HTERT RPE-1 (cell line): ENCODE measurements around the gene LRP1B.
"Not testable (repeated sequence)": the region's sequence is repeated elsewhere in the genome, so short reads cannot be mapped to it uniquely, and the experiment has no call there.

Source experiments
- in situ Hi-C: fragments of 300-500 bp; cut with MboI; formaldehyde crosslinking; loops from 4 replicates; pipeline ENCODE4 v1.14.3; 2020; ENCODE audit warnings: low sequenced_read_pairs

LRP1B gene

DNA sequence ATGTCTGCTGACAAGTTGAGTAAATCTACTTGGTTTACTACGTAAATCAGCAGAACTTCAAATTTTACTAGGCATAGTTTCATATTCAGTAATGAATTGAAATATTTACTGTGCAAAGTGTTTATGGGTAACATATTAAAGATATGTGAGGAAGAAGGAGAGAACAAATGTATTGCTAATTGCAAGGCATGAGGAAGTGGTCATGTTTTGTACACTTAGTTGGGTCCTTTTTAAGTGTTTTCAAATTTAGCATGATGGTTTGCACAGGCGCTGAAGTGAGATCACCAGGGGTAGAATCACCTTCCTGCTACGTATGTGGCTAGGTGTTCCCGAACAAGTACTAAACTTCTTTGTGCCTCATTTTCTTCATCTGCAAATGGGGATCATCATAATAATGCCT is 1534.4 kb downstream of the LRP1B start:
- in situ Hi-C loops: no loop called here

DNA sequence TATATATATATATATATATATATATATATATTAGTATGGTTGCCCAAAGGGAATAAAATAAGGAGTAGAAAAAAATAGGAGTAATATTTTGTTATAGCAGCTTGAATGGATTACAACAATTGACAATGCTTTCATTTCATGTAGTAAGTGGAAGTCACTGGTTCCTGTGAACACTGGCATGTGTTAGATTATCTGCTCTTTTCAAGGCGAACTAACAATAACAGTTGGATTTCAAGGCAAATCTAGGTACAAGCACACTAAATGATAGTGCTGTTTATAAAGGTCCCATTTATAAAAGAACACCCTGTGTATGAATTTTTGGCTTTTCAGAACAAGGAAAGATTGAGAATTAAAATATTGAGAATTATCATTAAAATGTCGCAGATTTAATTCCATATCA is 1535.7 kb downstream of the LRP1B start:
- in situ Hi-C loops: no loop called here

DNA sequence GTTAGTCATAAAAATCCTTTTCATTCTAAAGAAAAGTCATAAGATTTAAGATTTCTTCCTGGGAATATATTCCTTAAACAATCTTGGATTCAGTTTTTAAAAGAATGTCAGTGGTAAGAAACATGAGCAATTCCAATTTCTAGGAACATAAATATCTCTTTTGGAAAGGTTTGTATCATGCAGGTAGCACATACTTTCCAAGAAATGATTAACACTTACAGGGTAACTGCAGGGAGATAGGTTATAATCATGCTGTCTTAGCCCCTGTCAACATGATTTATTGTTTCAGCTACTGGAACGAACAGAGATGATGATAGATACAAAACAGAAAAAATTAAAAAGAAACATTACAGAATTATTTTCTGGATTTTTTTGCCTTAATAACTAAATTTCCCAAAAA is 1537.7 kb downstream of the LRP1B start:
- in situ Hi-C loops: no loop called here

DNA sequence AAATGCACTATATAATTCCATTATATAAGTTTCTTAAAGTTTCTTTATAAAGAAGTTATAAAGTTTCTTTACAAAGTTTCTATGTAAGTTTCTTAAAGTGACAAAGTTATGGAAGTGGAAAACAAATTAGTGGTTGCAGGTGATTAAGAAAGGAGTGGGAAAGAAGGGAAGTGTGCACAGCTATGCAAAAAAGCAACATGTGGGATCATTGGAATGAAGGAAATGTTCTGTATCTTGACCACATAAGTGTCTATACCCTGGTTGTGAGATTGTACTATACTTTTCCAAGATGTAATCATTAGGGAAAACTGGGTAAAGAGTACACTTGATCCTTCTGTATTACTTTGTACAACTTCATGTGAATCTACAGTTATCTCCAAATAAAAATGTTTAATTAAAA is 1541.1 kb downstream of the LRP1B start:
- in situ Hi-C loops: no loop called here

DNA sequence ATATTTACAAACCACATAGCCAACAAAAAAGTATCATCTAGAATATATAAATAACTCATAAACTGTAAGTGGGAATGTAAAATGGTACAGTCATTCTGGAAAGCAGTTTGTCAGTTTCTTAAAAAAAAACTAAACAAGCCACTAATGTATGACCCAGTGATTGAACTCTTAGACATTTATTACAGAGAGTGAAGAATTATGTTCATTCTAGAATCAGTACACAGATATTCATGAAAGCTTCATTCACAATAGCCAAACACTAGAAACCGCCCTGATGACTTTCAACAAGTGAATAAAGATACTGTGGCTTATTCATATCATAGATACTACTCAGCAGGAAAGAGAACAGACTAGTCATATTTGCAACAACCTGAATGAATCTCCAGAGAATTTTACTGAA is 1541.5 kb downstream of the LRP1B start:
- in situ Hi-C loops: no loop called here

DNA sequence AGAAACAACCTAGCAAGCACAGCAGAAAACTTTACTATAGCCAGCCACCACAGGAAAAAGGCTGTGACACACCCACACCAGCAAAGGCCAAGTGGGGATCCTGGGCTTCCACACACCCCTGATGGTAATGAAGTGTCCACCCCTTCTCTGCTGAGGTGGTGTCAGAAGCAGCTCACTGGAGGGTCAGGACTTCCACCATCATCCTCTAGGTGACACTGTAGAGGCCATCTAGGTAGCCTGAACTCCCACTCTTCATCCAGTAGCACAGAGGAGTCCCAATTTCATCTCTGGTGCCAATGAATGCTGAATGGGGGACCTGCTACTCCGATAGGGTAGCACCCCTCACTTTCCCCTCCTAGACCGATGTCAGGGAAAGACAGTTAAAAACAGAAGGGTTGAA is 1544.4 kb downstream of the LRP1B start:
- in situ Hi-C loops: no loop called here

DNA sequence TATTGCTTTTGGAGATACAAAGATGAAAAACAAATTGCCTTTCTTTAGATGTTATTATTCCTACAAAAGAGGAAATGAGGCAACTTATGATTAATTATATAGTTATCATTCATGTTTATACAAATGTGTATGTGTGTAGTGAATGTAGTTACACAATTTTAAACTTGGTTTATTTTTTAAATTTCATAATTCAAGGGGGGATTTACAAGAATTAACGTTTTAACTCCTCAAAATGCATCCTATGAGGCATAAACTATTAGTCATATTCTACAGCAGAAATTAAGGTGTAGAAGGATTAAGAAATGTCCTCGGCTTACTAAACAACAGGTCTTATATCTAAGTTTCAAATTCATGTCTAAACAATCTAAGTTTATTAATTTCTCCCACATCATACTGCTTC is 1545.8 kb downstream of the LRP1B start:
- in situ Hi-C loops: no loop called here

DNA sequence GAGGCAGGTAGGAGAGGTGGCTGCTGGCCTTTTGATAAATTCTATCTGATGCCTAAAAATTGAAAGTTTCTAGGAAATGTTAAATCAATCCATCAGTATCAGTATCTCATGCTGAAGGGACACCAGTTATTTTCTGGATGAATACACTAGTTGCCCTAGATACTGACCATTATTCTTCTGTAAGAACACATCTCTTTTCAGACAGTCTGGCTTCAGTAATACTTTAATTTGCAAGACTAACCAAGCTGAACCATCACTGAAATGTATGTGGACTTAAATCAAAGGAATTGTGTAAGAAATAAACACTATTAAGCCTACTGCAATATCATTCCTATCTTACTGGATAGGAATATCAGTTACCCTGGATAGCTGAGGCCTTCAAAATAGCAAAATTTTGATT is 1546.3 kb downstream of the LRP1B start:
- in situ Hi-C loops: no loop called here

DNA sequence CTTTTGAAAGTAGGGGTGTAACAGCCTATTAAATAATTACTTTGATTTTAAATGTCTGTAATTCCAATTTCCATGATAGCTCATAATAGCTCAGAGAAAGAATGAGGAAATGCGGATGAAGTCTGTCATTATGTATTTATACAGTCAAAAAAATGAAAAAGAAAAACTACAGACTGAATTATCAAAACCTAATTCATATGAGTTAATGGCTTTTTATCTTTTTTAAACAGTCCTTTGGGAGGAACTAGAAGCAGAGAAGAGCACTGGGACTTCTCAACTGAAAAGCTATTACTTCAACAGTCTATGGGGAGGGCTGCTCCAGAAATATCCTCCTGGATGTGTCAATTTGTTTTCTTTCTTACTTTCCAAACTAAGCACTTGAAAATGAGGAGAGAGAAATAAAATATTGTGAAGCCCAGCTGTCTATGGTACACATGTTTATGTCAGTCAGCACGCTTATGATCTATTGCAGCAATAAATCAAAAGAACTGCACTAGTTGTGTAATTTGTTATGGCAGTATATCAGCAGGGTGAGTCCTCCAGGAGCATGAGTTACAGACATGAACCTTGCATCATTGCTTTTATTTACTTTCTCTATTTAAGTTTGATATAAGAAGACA is 1550.2 kb downstream of the LRP1B start:
- in situ Hi-C loops: no loop called here

DNA sequence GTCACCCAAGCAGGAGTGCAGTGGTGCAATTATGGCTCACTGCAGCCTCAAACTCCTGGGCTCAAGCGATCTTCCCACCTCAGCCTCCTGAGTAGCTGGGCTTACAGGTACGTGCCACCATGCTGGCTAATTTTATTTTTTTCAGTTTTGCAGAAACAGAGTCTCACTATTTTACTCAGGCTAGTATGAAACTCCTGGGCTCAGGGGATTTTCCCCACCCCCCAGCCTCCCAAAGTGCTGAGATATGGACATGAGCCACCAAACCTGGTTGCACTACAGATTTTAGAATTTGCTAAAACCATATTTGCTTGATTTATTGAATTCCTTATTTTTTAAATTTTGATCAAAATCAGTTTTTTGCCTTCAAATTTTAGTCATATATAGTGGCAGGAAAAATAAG is 1553.4 kb downstream of the LRP1B start:
- in situ Hi-C loops: no loop called here

DNA sequence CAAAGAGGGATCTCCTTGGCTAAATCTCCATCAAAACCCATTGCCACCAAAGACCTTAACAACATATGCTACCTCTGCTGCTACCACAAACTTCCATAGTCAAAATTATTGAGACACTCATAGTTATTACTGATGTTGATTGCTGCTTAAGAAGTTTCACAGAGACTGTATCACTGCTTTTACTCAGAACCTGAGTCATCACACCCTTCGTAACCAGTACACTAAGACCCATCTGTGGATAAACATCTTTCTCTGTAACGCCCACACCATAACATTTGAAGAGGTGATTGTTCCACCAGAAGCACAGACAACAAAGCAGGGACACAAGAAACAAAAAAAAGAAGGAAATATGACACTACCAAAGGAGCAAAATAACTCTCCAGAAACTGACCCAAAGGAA is 1563.1 kb downstream of the LRP1B start:
- in situ Hi-C loops: no loop called here

DNA sequence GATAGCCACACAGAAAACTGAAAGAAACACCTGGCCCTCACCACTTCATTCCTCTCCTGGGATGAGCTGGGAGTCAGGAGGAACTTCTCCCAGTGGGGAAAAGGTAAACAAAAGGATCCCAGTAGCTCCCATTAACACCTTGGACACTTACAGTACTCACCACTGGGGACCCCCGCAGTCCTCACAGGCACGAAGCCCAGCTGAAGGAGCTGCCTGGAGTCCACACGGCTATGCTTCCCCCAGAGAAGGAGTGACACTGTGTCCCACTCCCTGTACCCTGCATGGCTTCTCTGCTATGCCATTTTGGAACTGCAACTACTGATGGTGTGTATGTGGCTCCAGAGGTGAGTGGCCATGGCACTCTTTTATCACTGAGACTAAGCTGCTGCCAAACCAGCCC is 1565.1 kb downstream of the LRP1B start:
- in situ Hi-C loops: no loop called here

DNA sequence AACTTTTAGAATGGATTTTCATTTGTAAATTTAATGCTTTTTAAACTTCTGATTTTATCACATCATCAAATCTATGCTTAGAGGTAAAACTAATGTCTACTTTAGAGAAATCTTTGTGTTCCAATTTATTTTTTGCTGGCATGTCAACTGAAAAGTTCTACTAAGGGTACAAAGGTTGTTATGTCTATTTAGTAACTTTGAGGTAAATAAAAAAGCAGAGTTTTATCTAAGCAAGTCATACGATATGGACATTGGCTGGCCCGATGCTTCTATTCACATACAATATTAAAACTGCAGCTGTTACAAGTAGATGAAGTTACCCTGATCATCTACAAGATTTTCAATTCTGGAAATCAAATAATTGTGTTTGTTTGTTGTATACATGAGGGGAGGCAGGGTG is 1575.1 kb downstream of the LRP1B start:
- in situ Hi-C loops: no loop called here

DNA sequence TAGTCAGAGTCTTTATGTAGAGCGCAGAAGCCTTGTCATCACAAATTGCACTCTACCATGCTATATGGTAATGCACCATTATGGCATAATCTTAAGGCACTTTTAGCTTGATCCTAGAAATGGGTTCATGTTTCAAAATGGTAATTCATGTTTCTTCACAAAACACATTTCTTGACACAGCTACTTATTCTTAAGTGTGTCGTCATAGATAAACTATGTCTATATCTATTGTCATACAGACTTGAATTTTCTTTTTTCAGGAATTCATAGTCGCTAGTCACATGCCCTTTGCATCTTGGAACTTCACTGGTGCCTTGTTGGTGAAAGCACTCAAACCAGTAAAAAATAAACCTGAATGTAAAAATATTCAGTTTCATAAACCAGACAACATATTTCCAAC is 1578.2 kb downstream of the LRP1B start:
- in situ Hi-C loops: no loop called here

DNA sequence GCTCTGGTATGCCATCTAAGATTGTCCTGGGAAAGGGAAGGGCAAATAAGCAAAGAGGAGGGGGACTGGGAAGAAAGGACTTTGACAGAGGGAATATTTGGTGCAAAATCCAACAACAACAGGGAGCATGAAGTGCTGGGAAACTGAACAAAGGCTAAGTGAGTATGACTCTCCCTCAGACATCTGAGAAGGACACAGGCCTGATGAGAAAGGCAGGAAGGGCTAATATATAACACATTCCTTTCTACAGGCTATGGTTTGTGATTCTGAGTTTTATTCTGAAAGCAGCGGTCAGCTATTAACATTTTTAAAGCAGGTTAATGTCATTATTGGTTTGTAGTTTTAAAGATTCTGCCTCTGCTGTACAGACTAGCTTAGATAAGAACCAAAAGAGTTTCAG is 1579.5 kb downstream of the LRP1B start:
- in situ Hi-C loops: no loop called here

DNA sequence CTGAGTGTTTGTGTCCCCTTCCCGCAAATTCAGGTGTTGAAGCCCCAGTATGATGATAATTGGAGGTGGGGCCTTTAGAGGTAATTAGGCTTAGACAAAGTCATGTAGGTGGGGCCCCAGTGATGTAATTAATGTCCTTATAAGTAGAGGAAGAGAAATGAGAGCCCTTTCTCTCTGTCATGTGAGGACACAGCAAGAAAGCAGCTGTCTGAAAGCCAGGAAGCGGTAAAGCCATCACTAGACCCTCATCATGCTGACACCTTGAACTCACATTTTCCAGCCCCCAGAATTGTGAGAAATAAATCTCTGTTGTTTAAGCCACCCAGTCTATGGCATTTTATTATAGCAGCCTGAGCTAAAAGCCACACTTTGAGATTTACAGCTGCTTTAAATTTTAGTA is 1580.0 kb downstream of the LRP1B start:
- in situ Hi-C loops: no loop called here

DNA sequence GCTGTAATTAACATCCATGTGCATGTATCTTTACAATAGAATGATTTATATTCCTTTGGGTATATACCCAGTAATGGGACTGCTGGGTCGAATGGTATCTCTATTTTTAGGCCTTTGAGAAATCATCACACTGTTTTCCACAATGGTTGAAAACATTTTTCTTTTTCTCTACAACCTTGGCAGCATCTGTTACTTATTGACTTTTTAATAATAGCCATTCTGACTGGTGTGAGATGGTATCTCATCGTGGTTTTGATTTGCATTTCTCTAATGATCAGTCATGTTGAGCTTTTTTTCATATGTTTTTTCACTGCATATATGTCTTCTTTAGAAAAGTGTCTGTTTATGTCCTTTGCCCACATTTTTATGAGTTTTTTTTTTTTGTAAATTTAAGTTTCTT is 1586.0 kb downstream of the LRP1B start:
- in situ Hi-C loops: not testable (repeated sequence)

DNA sequence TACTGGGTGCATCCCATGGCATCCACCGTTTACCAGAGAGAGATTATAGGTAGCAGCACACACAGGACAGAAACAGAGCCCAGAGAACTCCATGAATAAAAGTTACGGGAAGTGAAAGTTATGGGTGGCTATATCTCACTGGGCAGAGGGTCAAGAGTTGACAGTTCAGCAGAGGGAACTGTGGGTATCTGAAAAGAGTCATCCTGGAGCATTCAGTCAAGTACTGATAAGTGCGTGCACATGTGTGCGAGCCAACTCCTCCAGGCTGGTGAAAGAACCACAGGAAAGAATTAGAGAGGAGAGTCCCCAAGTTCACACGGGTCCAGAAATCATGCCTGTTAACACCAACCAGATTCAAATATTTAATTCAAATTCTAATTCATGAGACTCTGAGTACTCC is 1588.2 kb downstream of the LRP1B start:
- in situ Hi-C loops: no loop called here

DNA sequence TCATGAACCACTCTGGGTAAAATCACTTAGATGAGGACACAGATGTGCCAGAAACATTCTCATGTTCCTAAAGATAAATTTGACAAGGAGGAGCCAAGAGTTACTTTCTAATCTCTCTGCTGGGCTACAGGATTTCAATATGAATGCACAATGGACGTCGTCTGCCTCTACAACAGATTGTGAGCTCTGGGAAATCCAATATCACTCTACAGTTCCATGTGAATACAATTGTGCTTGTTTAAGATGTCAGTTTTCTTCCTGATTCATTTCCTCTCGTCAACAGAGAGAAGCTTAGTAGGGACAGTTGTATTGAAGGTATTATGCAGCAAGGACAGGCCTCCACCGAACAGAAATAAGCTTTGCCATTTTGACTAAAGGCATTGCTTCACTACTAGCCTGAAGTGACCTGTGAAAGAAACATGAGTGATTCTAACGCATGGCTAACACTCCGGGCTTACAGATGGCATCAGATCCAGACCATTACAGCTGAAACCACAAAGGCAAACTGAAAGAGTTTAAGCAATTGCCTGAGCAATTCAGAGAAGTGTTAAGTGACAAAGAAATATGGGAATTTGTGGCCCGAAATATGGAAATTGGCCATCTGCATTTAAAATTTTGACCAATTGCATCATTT is 1591.5 kb downstream of the LRP1B start:
- in situ Hi-C loops: no loop called here

DNA sequence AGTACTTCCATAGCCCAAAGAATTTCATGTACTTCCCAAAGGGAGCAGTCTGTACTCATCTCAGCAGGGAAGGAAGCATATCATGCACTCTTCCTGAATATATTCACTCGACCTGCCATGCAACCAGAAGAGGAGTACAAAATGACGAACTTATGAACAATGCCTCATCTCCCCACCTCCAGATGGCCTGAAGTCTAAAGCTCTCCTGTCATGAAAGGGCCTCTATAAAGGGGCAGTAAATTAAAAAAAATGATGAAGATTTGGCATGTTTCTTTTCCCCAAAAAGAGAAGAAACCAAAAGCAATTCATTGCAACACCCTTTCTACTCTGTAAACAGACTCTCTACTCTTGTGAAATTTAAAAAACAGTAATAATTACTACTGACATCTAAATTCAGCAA is 1601.1 kb downstream of the LRP1B start:
- in situ Hi-C loops: no loop called here

DNA sequence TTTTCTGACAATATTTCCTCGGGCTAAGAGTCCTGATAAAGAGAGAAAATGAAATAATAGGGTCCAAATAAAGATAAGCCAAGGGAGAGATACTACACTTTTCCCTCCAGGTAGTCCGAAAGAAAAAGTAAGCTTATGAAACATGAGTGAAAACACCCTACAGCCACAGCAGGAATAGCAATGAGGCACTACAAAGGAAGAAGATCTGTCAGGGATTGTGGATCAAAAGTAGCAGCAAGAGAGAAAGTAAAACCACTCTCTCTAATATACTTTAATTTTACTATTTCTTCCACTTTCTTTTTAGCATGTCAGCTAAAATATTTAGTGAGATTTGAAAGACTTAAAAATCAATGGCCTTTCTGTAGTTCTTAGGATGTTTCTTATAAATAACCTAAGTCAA is 1601.8 kb downstream of the LRP1B start:
- in situ Hi-C loops: no loop called here

DNA sequence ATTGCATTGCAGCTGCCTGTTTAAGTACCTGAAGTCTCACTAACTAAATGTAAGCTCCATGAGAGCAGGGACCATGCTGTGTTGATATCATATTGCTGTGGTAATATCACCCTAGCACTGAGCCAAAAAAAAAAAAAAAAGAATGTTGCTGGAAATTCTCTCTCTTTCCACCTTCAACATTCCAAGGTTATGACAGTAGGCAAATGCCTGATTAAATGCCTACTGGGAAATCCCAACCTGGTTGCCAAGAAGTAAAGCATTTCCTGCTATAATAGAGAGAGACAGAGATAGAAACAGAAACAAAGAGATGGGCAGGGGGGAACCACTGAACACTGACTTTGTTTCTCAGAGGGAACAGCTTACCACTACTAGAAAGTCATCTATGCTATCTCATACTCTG is 1604.2 kb downstream of the LRP1B start:
- in situ Hi-C loops: no loop called here

DNA sequence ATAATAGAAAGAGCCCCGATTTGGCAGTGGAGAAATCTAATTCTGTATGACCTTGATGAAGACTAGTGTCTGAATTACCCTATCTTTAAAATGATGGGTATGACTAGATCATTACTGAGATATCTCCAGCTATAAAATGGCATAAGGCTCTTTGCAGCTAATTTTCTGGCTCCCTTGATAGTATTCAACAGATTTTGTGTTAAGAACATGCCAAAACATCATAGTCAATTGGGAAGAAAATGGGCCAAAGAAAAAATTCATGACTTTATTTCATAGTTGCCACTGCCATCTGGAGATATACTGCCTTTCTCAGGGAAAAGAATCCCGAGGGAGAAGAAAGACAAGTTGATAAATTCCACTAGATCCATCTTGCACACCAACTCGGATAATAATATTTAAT is 1618.7 kb downstream of the LRP1B start:
- in situ Hi-C loops: no loop called here
